Measurements from ENCODE around the gene SYNPR. TPM values are rescaled to one million over a fixed set of nuclear protein-coding genes. Genes with fewer than 3 reads are reported as not detected.

Gene SYNPR
- total RNA-seq, 4 donors from 2014 or later, result 0.11 to 0.63 (median 0.13) TPM; not detected in 1

GRCh38 chr3:63662500-63662899 lies 384.4 kb downstream of the SYNPR start:
- TF ChIP-seq POLR2A (IDR thresholded peaks at IDR 0.05) (no peak), CTCF (IDR thresholded peaks at IDR 0.05) (no peak)
- H3K4me3 ChIP-seq (replicated peaks in 1 of 3), result no peak overlapping the region
- DNase-seq, result no peak
- H3K9me3 ChIP-seq, result no peaks in the 10 kb centered on the region
- intact Hi-C loops (cut with DNase I), result no loop called here
- H3K27me3 ChIP-seq, result no peaks in the 10 kb centered on the region
- no peaks in the 10 kb centered on the region for H3K4me1 ChIP-seq
- no peak overlapping the region for H3K27ac ChIP-seq
- H3K36me3 ChIP-seq, result no peaks in the 10 kb centered on the region

Small RNA genes within 50 kb of the gene (small RNA-seq; reads per million reads assigned to genes)
- not detected for gene RNA5SP134
